ENCODE results near the gene CSKMT.
A peak's percentile ranks its signal among the peaks of the same experiment; 100 is the strongest.

The CSKMT gene

GRCh38 chr11:62656796-62657429 is 8.2 kb upstream of the CSKMT start:
- no peak for DNase-seq (ENCODE audit: low read depth, low spot score)
- in situ Hi-C loops (cut with HindIII; ENCODE audit: low sequenced_read_pairs): no loop called here
- H3K4me3 ChIP-seq (ENCODE audit: low read depth, low read length): no peak overlapping the region
- TF ChIP-seq, protein P1, sequence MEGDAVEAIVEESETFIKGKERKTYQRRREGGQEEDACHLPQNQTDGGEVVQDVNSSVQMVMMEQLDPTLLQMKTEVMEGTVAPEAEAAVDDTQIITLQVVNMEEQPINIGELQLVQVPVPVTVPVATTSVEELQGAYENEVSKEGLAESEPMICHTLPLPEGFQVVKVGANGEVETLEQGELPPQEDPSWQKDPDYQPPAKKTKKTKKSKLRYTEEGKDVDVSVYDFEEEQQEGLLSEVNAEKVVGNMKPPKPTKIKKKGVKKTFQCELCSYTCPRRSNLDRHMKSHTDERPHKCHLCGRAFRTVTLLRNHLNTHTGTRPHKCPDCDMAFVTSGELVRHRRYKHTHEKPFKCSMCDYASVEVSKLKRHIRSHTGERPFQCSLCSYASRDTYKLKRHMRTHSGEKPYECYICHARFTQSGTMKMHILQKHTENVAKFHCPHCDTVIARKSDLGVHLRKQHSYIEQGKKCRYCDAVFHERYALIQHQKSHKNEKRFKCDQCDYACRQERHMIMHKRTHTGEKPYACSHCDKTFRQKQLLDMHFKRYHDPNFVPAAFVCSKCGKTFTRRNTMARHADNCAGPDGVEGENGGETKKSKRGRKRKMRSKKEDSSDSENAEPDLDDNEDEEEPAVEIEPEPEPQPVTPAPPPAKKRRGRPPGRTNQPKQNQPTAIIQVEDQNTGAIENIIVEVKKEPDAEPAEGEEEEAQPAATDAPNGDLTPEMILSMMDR (IDR thresholded peaks at IDR 0.05; ENCODE audit: low read depth, low read length): no peak

DNA sequence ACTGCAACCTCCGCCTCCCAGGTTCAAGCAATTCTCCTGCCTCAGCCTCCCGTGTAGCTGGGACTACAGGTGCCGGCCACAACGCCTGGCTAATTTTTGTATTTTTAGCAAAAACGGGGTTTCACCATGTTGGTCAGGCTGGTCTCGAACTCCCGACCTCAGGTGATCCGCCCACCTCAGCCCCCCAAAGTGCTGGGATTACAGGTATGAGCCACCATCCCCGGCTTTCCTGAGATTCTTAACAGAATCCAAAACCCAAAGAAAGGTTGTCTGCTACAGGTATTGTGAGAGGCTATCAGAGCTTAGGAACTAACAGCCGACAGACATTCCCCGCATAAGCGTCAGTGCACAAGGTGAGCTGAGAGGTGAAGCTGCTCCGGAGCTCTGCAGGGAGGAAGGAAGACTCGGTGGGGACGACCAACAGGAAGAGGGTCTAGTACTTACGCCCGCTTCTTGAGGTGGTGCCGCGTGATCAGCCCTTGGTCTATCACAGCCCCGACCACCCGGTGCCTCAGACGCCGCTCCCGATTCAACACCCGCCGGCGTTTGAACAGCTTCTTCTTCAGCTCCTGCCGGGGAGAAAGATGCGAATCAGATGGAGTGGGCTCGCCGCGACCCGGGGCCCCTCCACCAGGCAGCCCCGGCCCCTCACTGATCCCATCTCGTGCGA is 572 bp upstream of the CSKMT start:
- in situ Hi-C loops (cut with HindIII; ENCODE audit: low sequenced_read_pairs): no loop called here
- no peak for DNase-seq (ENCODE audit: low read depth, low spot score)
- TF ChIP-seq, protein P1 (IDR thresholded peaks at IDR 0.05; ENCODE audit: low read depth, low read length): no peak
- H3K4me3 ChIP-seq (ENCODE audit: low read depth, low read length): peak overlapping the region; percentile 95

- in situ Hi-C loops (cut with HindIII; ENCODE audit: low sequenced_read_pairs): no loop called here
- TF ChIP-seq, protein P1 (IDR thresholded peaks at IDR 0.05; ENCODE audit: low read depth, low read length): peak; percentile 3
- DNase-seq (ENCODE audit: low read depth, low spot score): peak; percentile 77
- peak overlapping the region; percentile 95 for H3K4me3 ChIP-seq (ENCODE audit: low read depth, low read length)
These were observed 617 bp downstream of the CSKMT start for GRCh38 chr11:62665599-62666258.

DNA sequence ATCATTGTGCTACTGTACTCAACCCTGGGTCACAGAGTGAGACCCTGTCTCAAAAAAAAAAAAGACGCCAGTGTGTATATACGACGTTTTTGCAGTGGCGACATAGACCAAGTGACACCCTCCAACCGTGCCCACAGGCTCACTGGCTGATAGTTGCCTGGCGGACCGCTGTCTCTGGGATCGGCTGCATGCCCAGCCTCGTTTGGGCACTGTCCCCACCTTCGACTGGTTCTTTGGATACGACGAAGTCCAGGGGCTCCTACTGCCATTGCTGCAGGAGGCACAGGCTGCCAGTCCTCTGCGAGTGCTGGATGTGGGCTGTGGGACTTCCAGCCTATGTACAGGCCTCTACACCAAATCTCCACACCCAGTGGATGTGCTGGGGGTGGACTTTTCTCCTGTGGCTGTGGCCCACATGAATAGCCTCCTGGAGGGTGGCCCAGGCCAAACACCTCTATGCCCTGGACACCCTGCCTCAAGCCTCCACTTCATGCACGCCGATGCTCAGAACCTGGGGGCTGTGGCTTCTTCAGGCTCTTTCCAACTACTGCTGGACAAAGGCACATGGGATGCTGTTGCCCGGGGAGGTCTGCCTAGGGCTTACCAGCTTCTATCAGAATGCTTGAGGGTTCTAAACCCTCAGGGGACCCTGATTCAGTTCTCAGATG is 1.3 kb downstream of the CSKMT start:
- in situ Hi-C loops (cut with HindIII; ENCODE audit: low sequenced_read_pairs): no loop called here
- TF ChIP-seq, protein P1 (IDR thresholded peaks at IDR 0.05; ENCODE audit: low read depth, low read length): no peak
- no peak for DNase-seq (ENCODE audit: low read depth, low spot score)
- H3K4me3 ChIP-seq (ENCODE audit: low read depth, low read length): peak overlapping the region; percentile 95

- TF ChIP-seq, protein P1 (IDR thresholded peaks at IDR 0.05; ENCODE audit: low read depth, low read length): no peak
- DNase-seq (ENCODE audit: low read depth, low spot score): no peak
- no peak overlapping the region for H3K4me3 ChIP-seq (ENCODE audit: low read depth, low read length)
- in situ Hi-C loops (cut with HindIII; ENCODE audit: low sequenced_read_pairs): no loop called here
These were observed 2.3 kb downstream of the CSKMT start for GRCh38 chr11:62667460-62667859.

DNA sequence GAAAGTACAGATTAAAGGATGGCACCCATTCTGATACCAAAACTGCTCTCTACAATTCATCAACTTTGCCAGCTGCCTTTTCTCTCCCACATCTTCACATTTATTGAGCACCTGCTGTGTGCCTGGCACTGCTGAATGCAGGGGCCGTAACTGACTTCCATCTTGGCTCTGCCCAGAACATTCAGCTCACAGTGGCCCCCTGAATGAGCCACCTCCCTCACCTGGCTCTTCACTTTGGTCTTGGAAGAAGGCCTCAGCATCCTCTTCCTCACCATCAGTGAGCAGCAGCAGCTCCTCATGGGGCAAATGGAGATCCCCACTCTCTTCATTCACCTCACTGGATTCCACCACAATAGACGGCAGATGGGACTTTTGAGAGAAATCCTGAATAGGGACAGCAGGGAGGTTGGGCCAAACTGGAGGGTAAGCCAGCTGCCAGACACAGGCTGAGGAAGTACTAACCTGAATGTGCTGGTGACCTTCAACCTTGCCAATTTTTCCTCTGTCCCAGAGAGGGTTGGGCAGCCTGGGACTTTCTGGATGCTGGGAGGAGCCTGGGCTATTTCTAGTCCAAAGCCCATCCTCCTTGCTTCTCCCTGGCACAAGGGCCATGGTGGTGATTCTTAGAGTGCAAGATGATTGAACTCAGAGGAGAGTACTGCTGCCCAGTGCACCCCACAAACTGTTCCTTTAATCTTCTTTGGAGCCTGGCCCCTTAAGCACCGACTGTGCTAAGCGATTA is 4.5 kb downstream of the CSKMT start:
- no peak for DNase-seq (ENCODE audit: low read depth, low spot score)
- H3K4me3 ChIP-seq (ENCODE audit: low read depth, low read length): no peak overlapping the region
- in situ Hi-C loops (cut with HindIII; ENCODE audit: low sequenced_read_pairs): no loop called here
- TF ChIP-seq, protein P1 (IDR thresholded peaks at IDR 0.05; ENCODE audit: low read depth, low read length): no peak

Data from astrocyte of the spinal cord (primary cell).